A549 (cell line): ENCODE measurements around the gene DSP.

Experiments
- EP300 ChIP-seq, 2 experiments: fragments of >200 bp; sonication (Bioruptor Twin); formaldehyde crosslinking; IDR thresholded peaks; 2 replicates in 1 of 2; 3 replicates in 1 of 2; pipeline ENCODE4 v1.6.1; 2016 to 2017
- ESRRA ChIP-seq: fragments of 150-350 bp; IDR thresholded peaks from 2 replicates; pipeline ENCODE4 v1.6.1; 2014; ENCODE audit warnings: mild to moderate bottlenecking, low read length, borderline replicate concordance
- GATA3 ChIP-seq: IDR thresholded peaks from 2 replicates; pipeline ENCODE4 v1.6.1; 2012; ENCODE audit warnings: borderline replicate concordance
- JUNB ChIP-seq: fragments of >200 bp; sonication (Bioruptor Twin); formaldehyde crosslinking; IDR thresholded peaks from 2 replicates; pipeline ENCODE4 v1.6.1; 2016
- PHF8 ChIP-seq: fragments of 200-600 bp; sonication (generic); IDR thresholded peaks from 2 replicates; pipeline ENCODE4 v1.6.1; 2016; ENCODE audit warnings: low read depth, mild to moderate bottlenecking, antibody characterized with exemption, moderate library complexity, borderline replicate concordance
- POLR2A ChIP-seq: IDR thresholded peaks from 2 replicates; pipeline ENCODE4 v1.6.1; 2012; ENCODE audit warnings: mild to moderate bottlenecking, low read length
- RCOR1 ChIP-seq: fragments of 150-350 bp; IDR thresholded peaks from 2 replicates; pipeline ENCODE4 v1.6.1; 2014; ENCODE audit warnings: antibody characterized with exemption, low read length, low read depth
- SREBF2 ChIP-seq: fragments of 450-650 bp; IDR thresholded peaks from 2 replicates; pipeline ENCODE4 v1.6.1; 2014; ENCODE audit warnings: mild to moderate bottlenecking, moderate library complexity
- TF ChIP-seq, protein P1 (sequence below): fragments of >200 bp; sonication (Bioruptor Twin); formaldehyde crosslinking; IDR thresholded peaks from 3 replicates; pipeline ENCODE4 v1.5.1; 2016

DNA sequence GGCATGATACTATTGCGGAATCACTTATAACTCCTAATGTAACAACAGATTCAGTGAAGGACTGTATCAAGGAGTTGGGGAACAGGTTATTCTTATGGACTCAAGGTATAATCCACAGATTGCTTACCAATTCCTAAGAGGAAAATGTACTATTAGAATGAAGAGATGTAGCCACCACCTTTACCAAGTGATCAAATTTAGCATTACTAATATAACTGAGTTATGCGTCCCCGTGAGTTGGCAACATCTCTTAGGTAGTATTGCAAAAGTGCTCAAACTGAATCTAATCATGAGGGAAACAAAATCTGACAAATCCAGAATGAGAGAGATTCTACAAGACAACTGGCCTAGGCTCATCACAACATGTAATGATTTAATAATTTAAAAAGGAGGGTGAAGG lies 47.8 kb downstream of the DSP start:
- TF ChIP-seq POLR2A = no peak
- TF ChIP-seq ESRRA = no peak
- no peak for TF ChIP-seq RCOR1
- no peak for TF ChIP-seq SREBF2
- TF ChIP-seq PHF8 = no peak
- TF ChIP-seq JUNB = no peak
- no peak for TF ChIP-seq EP300 (IDR thresholded peaks at IDR 0.05)
- no peak for TF ChIP-seq GATA3
- TF ChIP-seq, protein P1, sequence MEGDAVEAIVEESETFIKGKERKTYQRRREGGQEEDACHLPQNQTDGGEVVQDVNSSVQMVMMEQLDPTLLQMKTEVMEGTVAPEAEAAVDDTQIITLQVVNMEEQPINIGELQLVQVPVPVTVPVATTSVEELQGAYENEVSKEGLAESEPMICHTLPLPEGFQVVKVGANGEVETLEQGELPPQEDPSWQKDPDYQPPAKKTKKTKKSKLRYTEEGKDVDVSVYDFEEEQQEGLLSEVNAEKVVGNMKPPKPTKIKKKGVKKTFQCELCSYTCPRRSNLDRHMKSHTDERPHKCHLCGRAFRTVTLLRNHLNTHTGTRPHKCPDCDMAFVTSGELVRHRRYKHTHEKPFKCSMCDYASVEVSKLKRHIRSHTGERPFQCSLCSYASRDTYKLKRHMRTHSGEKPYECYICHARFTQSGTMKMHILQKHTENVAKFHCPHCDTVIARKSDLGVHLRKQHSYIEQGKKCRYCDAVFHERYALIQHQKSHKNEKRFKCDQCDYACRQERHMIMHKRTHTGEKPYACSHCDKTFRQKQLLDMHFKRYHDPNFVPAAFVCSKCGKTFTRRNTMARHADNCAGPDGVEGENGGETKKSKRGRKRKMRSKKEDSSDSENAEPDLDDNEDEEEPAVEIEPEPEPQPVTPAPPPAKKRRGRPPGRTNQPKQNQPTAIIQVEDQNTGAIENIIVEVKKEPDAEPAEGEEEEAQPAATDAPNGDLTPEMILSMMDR = no peak
